HEK293 (cell line): ENCODE measurements around the gene STK10.

Experiments
- CTCF ChIP-seq: fragments of 450-650 bp; formaldehyde crosslinking; IDR thresholded peaks from 2 replicates; pipeline ENCODE4 v1.5.1; 2016; ENCODE audit warnings: missing biosample characterization, missing genetic modification characterization
- KLF1 ChIP-seq: fragments of 450-650 bp; formaldehyde crosslinking; IDR thresholded peaks from 2 replicates; pipeline ENCODE4 v1.5.1; 2016; ENCODE audit warnings: missing biosample characterization, missing genetic modification characterization

GRCh38 chr5:172166030-172166826, 21.8 kb downstream of the STK10 start:
- TF ChIP-seq KLF1 (no peak), CTCF (tag by site-specific recombination) (no peak)
